HL-60 (cell line): ENCODE data around the gene GPR39.

Experiments
- DNase-seq, 2 experiments: peaks; one replicate each; pipeline ENCODE4 v3.0.0-alpha.2; 2010 to 2020; ENCODE audit warnings: low read depth in 1 of 2, low spot score in 1 of 2
- H3K27ac ChIP-seq: fragments of 250-450 bp; sonication (Bioruptor Pico); replicated peaks from 2 replicates; pipeline ENCODE4 v1.5.1; 2020; ENCODE audit warnings: mild to moderate bottlenecking, moderate library complexity
- H3K27me3 ChIP-seq: fragments of 250-450 bp; sonication (Bioruptor Pico); 2 replicates; pipeline ENCODE4 v1.5.1; 2021; ENCODE audit warnings: mild to moderate bottlenecking, moderate library complexity; ENCODE audit not compliant: insufficient read depth, poor library complexity, severe bottlenecking
- H3K4me3 ChIP-seq: replicated peaks from 2 replicates; pipeline ENCODE4 v1.5.1; 2011; ENCODE audit warnings: mild to moderate bottlenecking, control low read depth, low read length; ENCODE audit not compliant: insufficient read depth
- GABPA ChIP-seq: IDR thresholded peaks from 2 replicates; pipeline ENCODE4 v1.6.1; 2012; ENCODE audit warnings: low read depth
- POLR2AphosphoS5 ChIP-seq: IDR thresholded peaks from 2 replicates; pipeline ENCODE4 v1.6.1; 2012; ENCODE audit warnings: low read depth
- SPI1 ChIP-seq: IDR thresholded peaks from 2 replicates; pipeline ENCODE4 v1.6.1; 2012; ENCODE audit warnings: low read depth, mild to moderate bottlenecking, borderline replicate concordance
- TF ChIP-seq, protein P1 (sequence below): IDR thresholded peaks from one replicate; pipeline ENCODE4 v1.5.1; 2011; ENCODE audit warnings: low read length, control low read depth, inconsistent platforms; ENCODE audit not compliant: insufficient read depth
- TF ChIP-seq, protein P2 (sequence below): IDR thresholded peaks from 2 replicates; pipeline ENCODE4 v1.6.1; 2012; ENCODE audit warnings: low read depth; ENCODE audit not compliant: insufficient replicate concordance

GPR39 gene

DNA sequence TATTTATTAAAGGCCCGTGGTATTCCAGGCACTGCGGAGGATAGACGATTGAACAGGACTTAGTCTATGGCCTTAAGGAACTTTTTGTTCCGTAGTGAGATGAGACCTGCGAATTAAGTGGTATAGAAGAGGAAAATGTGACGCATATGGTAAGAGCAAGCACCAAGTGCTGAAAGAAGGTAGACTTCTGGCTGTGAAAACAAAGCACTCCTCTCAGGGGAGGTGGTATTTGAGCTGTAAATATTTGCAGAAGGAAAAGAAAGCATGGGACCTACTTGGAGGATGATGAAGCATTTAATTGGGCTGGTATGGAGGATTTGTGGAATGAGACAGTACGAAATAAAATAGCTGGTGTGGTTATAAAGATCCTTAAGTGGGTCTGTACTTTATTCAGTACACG, 62.5 kb downstream of the GPR39 start:
- Histone ChIP-seq H3K27ac (no peak overlapping the region), H3K27me3 (no peaks in the 10 kb centered on the region)
- no peak for DNase-seq

DNA sequence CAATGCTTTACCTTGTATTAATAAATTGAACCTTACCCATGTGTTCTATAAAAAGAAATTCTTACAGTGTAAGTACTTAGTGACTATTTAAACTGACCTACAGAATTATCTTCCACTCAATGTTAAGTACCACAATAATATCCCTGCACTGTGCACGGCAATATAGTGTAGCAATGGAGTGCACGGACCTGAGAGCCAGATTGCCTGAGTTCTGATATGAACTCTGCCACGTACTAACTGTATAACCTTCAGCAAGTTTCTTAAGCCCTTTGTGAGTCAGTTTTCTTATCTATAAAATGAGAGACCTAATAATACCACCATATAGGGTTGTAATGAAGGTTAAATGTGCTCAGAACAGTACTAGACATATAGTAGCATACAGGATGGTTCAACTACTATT, 66.2 kb downstream of the GPR39 start:
- TF ChIP-seq POLR2AphosphoS5 (no peak), GABPA (no peak), SPI1 (no peak)
- TF ChIP-seq, protein P1, sequence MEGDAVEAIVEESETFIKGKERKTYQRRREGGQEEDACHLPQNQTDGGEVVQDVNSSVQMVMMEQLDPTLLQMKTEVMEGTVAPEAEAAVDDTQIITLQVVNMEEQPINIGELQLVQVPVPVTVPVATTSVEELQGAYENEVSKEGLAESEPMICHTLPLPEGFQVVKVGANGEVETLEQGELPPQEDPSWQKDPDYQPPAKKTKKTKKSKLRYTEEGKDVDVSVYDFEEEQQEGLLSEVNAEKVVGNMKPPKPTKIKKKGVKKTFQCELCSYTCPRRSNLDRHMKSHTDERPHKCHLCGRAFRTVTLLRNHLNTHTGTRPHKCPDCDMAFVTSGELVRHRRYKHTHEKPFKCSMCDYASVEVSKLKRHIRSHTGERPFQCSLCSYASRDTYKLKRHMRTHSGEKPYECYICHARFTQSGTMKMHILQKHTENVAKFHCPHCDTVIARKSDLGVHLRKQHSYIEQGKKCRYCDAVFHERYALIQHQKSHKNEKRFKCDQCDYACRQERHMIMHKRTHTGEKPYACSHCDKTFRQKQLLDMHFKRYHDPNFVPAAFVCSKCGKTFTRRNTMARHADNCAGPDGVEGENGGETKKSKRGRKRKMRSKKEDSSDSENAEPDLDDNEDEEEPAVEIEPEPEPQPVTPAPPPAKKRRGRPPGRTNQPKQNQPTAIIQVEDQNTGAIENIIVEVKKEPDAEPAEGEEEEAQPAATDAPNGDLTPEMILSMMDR = no peak
- TF ChIP-seq, protein P2, sequence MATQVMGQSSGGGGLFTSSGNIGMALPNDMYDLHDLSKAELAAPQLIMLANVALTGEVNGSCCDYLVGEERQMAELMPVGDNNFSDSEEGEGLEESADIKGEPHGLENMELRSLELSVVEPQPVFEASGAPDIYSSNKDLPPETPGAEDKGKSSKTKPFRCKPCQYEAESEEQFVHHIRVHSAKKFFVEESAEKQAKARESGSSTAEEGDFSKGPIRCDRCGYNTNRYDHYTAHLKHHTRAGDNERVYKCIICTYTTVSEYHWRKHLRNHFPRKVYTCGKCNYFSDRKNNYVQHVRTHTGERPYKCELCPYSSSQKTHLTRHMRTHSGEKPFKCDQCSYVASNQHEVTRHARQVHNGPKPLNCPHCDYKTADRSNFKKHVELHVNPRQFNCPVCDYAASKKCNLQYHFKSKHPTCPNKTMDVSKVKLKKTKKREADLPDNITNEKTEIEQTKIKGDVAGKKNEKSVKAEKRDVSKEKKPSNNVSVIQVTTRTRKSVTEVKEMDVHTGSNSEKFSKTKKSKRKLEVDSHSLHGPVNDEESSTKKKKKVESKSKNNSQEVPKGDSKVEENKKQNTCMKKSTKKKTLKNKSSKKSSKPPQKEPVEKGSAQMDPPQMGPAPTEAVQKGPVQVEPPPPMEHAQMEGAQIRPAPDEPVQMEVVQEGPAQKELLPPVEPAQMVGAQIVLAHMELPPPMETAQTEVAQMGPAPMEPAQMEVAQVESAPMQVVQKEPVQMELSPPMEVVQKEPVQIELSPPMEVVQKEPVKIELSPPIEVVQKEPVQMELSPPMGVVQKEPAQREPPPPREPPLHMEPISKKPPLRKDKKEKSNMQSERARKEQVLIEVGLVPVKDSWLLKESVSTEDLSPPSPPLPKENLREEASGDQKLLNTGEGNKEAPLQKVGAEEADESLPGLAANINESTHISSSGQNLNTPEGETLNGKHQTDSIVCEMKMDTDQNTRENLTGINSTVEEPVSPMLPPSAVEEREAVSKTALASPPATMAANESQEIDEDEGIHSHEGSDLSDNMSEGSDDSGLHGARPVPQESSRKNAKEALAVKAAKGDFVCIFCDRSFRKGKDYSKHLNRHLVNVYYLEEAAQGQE = no peak
- Histone ChIP-seq H3K27me3 (no peaks in the 10 kb centered on the region), H3K4me3 (no peak overlapping the region)

More for the DNA sequence above, 62.5 kb downstream of the GPR39 start:
- no peak overlapping the region for H3K4me3 ChIP-seq
- TF ChIP-seq, protein P2 = no peak
- no peak for TF ChIP-seq GABPA
- TF ChIP-seq, protein P1 = no peak
- TF ChIP-seq SPI1 = no peak
- no peak for TF ChIP-seq POLR2AphosphoS5

DNA sequence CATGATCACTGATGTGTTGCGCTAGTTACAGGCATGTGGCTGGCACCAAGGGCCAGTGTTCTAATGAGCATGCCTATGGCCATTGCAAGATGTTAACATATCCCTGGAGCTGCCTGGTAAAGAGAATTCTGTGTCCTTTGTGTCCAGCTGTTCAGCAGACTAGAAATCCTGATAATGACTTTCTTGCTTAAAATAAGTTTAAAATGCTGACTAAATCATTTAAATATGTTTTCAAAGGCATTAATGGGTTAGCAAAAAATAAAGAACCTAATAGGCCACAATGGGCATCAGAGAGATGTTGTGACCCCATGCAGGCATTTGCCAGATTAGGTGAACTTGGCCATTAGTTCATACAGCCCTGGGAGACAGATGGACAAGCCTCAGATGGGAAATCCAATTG, 67.5 kb downstream of the GPR39 start:
- no peak overlapping the region for H3K27ac ChIP-seq
- TF ChIP-seq POLR2AphosphoS5 (no peak), SPI1 (no peak), GABPA (no peak)
- TF ChIP-seq, protein P1 = no peak
- TF ChIP-seq, protein P2 = no peak
- DNase-seq = no peak
- H3K27me3 ChIP-seq = no peaks in the 10 kb centered on the region
- no peak overlapping the region for H3K4me3 ChIP-seq

More for the DNA sequence above, 66.2 kb downstream of the GPR39 start:
- H3K27ac ChIP-seq = no peak overlapping the region
- no peak for DNase-seq
